ENCODE measurements around the gene LUZP1.
A peak's percentile ranks its signal among the peaks of the same experiment; 100 is the strongest.

LUZP1 gene

GRCh38 chr1:23168445-23169194, at the start of gene LUZP1 (continued):
- TF ChIP-seq, protein P1, sequence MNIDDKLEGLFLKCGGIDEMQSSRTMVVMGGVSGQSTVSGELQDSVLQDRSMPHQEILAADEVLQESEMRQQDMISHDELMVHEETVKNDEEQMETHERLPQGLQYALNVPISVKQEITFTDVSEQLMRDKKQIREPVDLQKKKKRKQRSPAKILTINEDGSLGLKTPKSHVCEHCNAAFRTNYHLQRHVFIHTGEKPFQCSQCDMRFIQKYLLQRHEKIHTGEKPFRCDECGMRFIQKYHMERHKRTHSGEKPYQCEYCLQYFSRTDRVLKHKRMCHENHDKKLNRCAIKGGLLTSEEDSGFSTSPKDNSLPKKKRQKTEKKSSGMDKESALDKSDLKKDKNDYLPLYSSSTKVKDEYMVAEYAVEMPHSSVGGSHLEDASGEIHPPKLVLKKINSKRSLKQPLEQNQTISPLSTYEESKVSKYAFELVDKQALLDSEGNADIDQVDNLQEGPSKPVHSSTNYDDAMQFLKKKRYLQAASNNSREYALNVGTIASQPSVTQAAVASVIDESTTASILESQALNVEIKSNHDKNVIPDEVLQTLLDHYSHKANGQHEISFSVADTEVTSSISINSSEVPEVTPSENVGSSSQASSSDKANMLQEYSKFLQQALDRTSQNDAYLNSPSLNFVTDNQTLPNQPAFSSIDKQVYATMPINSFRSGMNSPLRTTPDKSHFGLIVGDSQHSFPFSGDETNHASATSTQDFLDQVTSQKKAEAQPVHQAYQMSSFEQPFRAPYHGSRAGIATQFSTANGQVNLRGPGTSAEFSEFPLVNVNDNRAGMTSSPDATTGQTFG (tag by site-specific recombination; IDR thresholded peaks at IDR 0.05; ENCODE audit: borderline replicate concordance), result no peak
- TF ChIP-seq, protein P2, sequence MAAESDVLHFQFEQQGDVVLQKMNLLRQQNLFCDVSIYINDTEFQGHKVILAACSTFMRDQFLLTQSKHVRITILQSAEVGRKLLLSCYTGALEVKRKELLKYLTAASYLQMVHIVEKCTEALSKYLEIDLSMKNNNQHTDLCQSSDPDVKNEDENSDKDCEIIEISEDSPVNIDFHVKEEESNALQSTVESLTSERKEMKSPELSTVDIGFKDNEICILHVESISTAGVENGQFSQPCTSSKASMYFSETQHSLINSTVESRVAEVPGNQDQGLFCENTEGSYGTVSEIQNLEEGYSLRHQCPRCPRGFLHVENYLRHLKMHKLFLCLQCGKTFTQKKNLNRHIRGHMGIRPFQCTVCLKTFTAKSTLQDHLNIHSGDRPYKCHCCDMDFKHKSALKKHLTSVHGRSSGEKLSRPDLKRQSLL (tag by site-specific recombination; IDR thresholded peaks at IDR 0.05), result 0 out of 2 replicates have a peak, but pooled peaks have one; percentile 43
- TF ChIP-seq ZBTB26 (tag by site-specific recombination; optimal IDR thresholded peaks at IDR 0.05), result peak; percentile 87
- peak; percentile 90 for TF ChIP-seq ZNF362 (tag by site-specific recombination; IDR thresholded peaks at IDR 0.05)
- no peak for TF ChIP-seq ZNF214 (tag by site-specific recombination; IDR thresholded peaks at IDR 0.05; ENCODE audit: borderline replicate concordance)
- no peak for TF ChIP-seq ZNF473 (tag by site-specific recombination; IDR thresholded peaks at IDR 0.05)
- no peak for TF ChIP-seq HOXD13 (CRISPR knock-in tag; IDR thresholded peaks at IDR 0.05; ENCODE audit: borderline replicate concordance)
- TF ChIP-seq, protein P3, sequence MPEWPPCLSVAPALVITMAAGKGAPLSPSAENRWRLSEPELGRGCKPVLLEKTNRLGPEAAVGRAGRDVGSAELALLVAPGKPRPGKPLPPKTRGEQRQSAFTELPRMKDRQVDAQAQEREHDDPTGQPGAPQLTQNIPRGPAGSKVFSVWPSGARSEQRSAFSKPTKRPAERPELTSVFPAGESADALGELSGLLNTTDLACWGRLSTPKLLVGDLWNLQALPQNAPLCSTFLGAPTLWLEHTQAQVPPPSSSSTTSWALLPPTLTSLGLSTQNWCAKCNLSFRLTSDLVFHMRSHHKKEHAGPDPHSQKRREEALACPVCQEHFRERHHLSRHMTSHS (tag by site-specific recombination; IDR thresholded peaks at IDR 0.05), result no peak
- peak; percentile 80 for TF ChIP-seq ZNF391 (tag by site-specific recombination; IDR thresholded peaks at IDR 0.05; ENCODE audit: borderline replicate concordance, low read depth)
- no peak for TF ChIP-seq INSM2 (tag by site-specific recombination; IDR thresholded peaks at IDR 0.05)
- TF ChIP-seq BCL6B (tag by site-specific recombination; IDR thresholded peaks at IDR 0.05), result no peak
- no peak for TF ChIP-seq ZNF169 (tag by site-specific recombination; IDR thresholded peaks at IDR 0.05)
- no peak for TF ChIP-seq ZNF670 (tag by site-specific recombination; IDR thresholded peaks at IDR 0.05; ENCODE audit: low read depth)
- TF ChIP-seq, protein P4, sequence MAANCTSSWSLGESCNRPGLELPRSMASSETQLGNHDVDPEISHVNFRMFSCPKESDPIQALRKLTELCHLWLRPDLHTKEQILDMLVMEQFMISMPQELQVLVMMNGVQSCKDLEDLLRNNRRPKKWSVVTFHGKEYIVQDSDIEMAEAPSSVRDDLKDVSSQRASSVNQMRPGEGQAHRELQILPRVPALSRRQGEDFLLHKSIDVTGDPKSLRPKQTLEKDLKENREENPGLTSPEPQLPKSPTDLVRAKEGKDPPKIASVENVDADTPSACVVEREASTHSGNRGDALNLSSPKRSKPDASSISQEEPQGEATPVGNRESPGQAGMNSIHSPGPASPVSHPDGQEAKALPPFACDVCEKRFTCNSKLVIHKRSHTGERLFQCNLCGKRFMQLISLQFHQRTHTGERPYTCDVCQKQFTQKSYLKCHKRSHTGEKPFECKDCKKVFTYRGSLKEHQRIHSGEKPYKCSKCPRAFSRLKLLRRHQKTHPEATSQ (tag by site-specific recombination; IDR thresholded peaks at IDR 0.05), result no peak
- peak; percentile 85 for TF ChIP-seq ZSCAN30 (tag by site-specific recombination; IDR thresholded peaks at IDR 0.05)
- TF ChIP-seq ZNF747 (tag by site-specific recombination; IDR thresholded peaks at IDR 0.05), result no peak
- no peak for TF ChIP-seq ZNF184 (tag by site-specific recombination; IDR thresholded peaks at IDR 0.05)
- no peak for TF ChIP-seq ZNF223 (tag by site-specific recombination; IDR thresholded peaks at IDR 0.05)
- TF ChIP-seq ZNF610 (tag by site-specific recombination; IDR thresholded peaks at IDR 0.05; ENCODE audit: borderline replicate concordance), result no peak
- TF ChIP-seq ZNF2 (tag by site-specific recombination; IDR thresholded peaks at IDR 0.05), result no peak
- TF ChIP-seq ZNF10 (tag by site-specific recombination; IDR thresholded peaks at IDR 0.05), result no peak
- TF ChIP-seq ZNF202 (tag by site-specific recombination; IDR thresholded peaks at IDR 0.05; ENCODE audit: borderline replicate concordance), result no peak
- TF ChIP-seq ZNF830 (tag by site-specific recombination; IDR thresholded peaks at IDR 0.05; ENCODE audit: low read depth), result no peak
- TF ChIP-seq FEZF1 (tag by site-specific recombination; IDR thresholded peaks at IDR 0.05), result no peak
- no peak for TF ChIP-seq GFI1B (tag by site-specific recombination; IDR thresholded peaks at IDR 0.05)
- no peak for TF ChIP-seq ZNF16 (tag by site-specific recombination; IDR thresholded peaks at IDR 0.05; ENCODE audit: low read depth)
